MG63 (cell line): ENCODE results near the gene DPH6. TPM values are rescaled to one million over a fixed set of nuclear protein-coding genes. Genes with fewer than 3 reads are reported as not detected.
"Not testable (repeated sequence)": the region's sequence is repeated elsewhere in the genome, so short reads cannot be mapped to it uniquely, and the experiment has no call there.

Source experiments
- DNase-seq: peaks from one replicate; pipeline ENCODE4 v3.0.0-alpha.2; 2020
- H3K27me3 ChIP-seq: fragments of 250-450 bp; sonication (Bioruptor Pico); 2 replicates; pipeline ENCODE4 v1.5.1; 2020; ENCODE audit warnings: mild to moderate bottlenecking, moderate library complexity
- H3K36me3 ChIP-seq: fragments of 250-450 bp; sonication (Bioruptor Pico); 2 replicates; pipeline ENCODE4 v1.5.1; 2020; ENCODE audit warnings: mild to moderate bottlenecking, moderate library complexity
- H3K4me3 ChIP-seq: fragments of 250-450 bp; sonication (Bioruptor Pico); 2 replicates; pipeline ENCODE4 v1.5.1; 2020; ENCODE audit warnings: mild to moderate bottlenecking, moderate library complexity
- H3K9me3 ChIP-seq: fragments of 250-450 bp; sonication (Bioruptor Pico); 2 replicates; pipeline ENCODE4 v1.5.1; 2020; ENCODE audit warnings: mild to moderate bottlenecking, moderate library complexity
- total RNA-seq: library from RNA; depleted of rRNA; stranded (reverse); fragments of >200 nt; shearing (Covaris generic); gene quantifications from 2 replicates; pipeline ENCODE4 v1.2.3, GENCODE V29; 2014; ENCODE audit warnings: low replicate concordance

DPH6 gene
- total RNA-seq, 1 experiment from 2014 or later, result 23.2 TPM

DNA sequence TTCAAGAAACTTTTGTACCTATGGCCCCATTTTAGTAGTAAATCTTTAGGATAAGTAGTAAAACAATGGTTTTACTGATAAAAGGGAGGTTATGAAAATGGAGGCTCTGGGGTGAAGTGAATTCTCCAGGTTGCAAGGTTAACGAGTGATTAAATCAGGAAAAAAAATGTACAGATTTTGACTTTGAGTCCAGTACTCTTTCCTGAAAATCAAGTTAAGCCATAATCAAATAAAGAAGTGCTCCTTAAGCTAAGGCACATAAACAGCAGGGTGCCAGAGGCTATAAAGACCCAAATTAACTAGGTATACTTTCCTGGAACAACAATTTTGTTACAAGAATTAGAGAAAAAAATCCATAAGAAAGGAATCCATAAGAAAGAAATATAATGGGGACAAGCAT, 114.7 kb downstream of the DPH6 start:
- DNase-seq, result no peak
- H3K27me3 ChIP-seq, result no peaks in the 10 kb centered on the region
- H3K4me3 ChIP-seq, result no peak overlapping the region
- no peaks in the 10 kb centered on the region for H3K36me3 ChIP-seq
- H3K9me3 ChIP-seq, result no peaks in the 10 kb centered on the region

DNA sequence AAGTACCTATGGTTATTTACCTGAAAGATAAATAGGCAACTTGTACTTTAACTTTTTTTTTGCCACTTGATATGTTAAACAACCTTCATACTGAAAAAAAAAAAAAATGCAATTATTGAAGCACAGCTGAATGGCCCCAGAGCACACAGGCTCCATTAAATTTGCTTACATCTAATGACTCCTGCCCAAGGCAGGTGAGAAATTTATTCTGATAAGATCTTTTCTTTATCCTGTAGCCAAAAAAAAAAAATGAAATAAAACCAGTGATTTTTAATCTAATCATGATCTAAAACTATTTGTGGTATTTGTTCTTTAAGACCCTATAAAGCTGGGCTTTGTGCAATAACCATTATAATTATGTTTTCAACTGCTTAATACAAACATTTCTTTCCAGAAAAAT, 115.7 kb downstream of the DPH6 start:
- Histone ChIP-seq H3K27me3 (no peaks in the 10 kb centered on the region), H3K9me3 (no peaks in the 10 kb centered on the region), H3K4me3 (no peak overlapping the region), H3K36me3 (no peaks in the 10 kb centered on the region)
- no peak for DNase-seq

DNA sequence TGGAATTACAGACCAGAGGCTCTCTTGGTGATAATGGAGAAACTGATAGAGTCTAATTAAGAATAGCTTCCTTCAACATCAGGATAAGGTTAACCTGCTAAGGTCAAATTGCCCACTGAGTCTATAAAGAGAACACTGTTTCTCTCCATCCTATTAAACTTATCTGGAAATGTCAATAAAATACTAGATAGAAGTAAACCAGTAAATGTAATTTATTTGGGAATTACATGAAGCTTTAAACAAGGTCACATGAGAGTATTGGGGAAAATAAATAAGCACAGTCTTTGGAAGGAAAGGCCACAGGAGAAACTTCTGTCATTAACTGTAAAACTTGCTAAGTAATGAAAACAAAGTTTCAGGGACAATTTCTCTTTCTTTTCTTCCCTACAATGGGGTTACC, 118.5 kb downstream of the DPH6 start:
- H3K27me3 ChIP-seq, result no peaks in the 10 kb centered on the region
- H3K4me3 ChIP-seq, result no peak overlapping the region
- no peak for DNase-seq
- 0 out of 2 replicates have a peak, but pooled peaks cover 2% of the 10 kb centered on the region for H3K9me3 ChIP-seq
- no peaks in the 10 kb centered on the region for H3K36me3 ChIP-seq

GRCh38 chr15:35427091-35427490, 118.9 kb downstream of the DPH6 start:
- Histone ChIP-seq H3K4me3 (no peak overlapping the region), H3K9me3 (0 out of 2 replicates have a peak, but pooled peaks cover 2% of the 10 kb centered on the region), H3K36me3 (no peaks in the 10 kb centered on the region), H3K27me3 (no peaks in the 10 kb centered on the region)
- DNase-seq, result no peak

DNA sequence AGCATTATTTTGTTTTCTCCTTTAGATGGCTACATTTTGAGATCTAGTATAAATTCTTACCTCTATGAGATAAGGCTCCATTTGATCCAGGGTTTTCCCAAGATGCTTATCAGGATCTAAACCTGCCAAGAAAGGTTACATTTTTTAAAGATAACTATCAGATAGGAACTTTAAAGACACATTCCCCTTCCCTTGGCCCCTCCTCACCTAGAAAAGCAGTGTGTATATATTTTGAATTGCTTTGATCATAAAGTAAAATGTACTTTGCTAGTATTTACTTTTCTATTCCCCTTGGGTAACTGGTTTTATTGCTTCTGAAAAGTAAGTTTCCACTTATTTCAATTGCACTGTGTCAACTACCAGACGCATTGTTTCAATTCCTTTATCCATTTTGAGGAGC, 135.2 kb downstream of the DPH6 start:
- no peaks in the 10 kb centered on the region for H3K9me3 ChIP-seq
- no peaks in the 10 kb centered on the region for H3K27me3 ChIP-seq
- no peak overlapping the region for H3K4me3 ChIP-seq
- H3K36me3 ChIP-seq, result no peaks in the 10 kb centered on the region
- DNase-seq, result no peak

GRCh38 chr15:35399901-35400300, 146.1 kb downstream of the DPH6 start:
- Histone ChIP-seq H3K27me3 (no peaks in the 10 kb centered on the region), H3K4me3 (no peak overlapping the region), H3K9me3 (no peaks in the 10 kb centered on the region), H3K36me3 (no peaks in the 10 kb centered on the region)
- no peak for DNase-seq

DNA sequence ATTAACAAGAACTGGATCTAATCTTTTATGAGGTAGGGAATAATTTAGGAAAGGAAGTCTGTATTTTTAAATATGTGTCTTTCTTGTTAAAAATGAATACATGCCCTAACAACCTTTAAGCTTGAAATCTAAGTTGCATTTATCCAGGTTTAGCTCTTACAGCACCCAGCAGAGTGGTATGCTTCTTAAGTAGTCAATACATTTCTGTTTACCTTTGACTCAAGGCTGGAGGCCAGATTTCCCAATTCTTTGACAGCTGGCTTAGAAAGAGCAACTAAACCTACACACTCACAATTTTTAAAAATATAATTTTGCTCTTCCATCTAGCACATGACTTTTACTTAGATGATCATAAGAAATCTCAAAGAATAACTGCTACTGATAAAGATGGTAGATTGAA, 148.9 kb downstream of the DPH6 start:
- H3K9me3 ChIP-seq, result no peaks in the 10 kb centered on the region
- H3K4me3 ChIP-seq, result no peak overlapping the region
- H3K36me3 ChIP-seq, result no peaks in the 10 kb centered on the region
- no peak for DNase-seq
- no peaks in the 10 kb centered on the region for H3K27me3 ChIP-seq

DNA sequence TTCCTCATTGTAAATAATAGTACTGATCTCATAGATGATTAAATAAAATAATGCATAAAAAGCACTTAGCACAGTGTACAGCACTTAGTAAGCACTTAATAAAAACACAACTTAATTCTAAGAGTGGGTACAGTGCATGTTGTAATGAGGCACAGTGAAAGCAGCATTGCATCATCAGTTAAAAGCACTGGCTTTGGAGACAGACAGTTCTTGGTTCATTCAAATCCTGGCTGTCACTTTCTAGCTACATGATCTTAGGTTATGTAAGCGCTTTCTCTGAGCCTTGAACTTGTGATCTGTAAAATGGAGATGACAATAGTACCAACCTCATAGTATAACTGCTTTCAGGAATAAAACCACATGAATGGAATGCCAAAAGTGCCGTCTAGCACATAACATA, 151.5 kb downstream of the DPH6 start:
- no peak for DNase-seq
- H3K9me3 ChIP-seq, result no peaks in the 10 kb centered on the region
- H3K36me3 ChIP-seq, result no peaks in the 10 kb centered on the region
- no peak overlapping the region for H3K4me3 ChIP-seq
- no peaks in the 10 kb centered on the region for H3K27me3 ChIP-seq

DNA sequence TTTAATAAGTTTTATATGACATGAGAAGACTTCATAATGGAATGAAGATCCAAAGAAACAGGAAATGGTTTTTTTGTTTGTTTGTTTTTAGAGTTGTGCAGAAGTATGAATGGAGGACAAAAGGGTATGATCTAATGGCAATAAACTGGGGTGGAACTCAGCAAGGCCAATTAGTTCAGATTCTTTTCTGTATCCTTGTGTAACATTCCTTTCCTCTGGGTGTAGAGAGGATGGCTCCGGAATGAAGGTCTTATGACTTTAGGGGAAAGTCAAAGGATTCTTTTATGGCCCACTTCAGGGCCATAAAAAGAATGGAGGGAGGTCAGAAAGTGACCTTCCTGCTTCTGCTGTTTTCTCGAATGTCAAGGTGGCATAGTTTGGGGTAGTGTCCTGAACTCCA, 152.6 kb downstream of the DPH6 start:
- Histone ChIP-seq H3K27me3 (no peaks in the 10 kb centered on the region), H3K36me3 (no peaks in the 10 kb centered on the region), H3K9me3 (no peaks in the 10 kb centered on the region), H3K4me3 (no peak overlapping the region)
- DNase-seq, result no peak

DNA sequence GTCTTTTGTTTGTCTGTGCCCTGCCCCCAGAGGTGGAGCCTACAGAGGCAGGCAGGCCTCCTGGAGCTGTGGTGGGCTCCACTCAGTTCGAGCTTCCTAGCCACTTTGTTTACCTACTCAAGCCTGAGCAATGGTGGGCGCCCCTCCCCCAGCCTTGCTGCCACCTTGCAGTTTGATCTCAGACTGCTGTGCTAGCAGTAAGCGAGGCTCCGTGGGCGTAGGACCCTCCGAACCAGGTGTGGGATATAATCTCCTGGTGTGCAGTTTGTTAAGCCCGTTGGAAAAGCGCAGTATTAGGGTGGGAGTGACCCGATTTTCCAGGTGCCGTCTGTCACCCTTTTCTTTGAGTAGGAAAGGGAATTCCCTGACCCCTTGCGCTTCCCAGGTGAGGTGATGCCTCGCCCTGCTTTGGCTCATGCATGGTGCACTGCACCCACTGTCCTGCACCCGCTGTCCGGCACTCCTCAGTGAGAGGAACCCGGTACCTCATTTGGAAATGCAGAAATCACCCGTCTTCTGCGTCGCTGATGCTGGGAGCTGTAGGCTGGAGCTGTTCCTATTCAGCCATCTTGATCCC, 154.5 kb downstream of the DPH6 start:
- not testable (repeated sequence) for H3K36me3 ChIP-seq, H3K9me3 ChIP-seq, H3K4me3 ChIP-seq, DNase-seq, H3K27me3 ChIP-seq

DNA sequence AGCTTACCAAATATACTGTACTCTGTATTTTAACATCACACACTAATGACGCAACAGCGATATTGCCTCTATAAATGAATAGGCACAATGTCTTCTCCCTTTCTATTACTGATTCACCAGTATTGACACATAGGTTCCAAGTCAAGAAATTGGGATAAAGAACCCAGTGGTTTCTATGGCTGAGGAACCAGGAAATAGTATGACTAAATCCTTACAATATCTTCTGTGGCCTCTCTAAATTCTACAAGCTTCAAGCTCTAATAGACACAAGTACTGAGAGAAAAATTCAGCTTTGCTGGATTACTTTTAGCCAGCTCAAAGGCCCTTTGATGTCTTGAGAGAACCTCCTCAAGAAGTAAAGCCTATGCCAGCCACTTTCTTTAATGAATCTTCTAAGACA, 162.5 kb downstream of the DPH6 start:
- H3K36me3 ChIP-seq, result no peaks in the 10 kb centered on the region
- no peaks in the 10 kb centered on the region for H3K9me3 ChIP-seq
- H3K4me3 ChIP-seq, result no peak overlapping the region
- no peaks in the 10 kb centered on the region for H3K27me3 ChIP-seq
- DNase-seq, result no peak

DNA sequence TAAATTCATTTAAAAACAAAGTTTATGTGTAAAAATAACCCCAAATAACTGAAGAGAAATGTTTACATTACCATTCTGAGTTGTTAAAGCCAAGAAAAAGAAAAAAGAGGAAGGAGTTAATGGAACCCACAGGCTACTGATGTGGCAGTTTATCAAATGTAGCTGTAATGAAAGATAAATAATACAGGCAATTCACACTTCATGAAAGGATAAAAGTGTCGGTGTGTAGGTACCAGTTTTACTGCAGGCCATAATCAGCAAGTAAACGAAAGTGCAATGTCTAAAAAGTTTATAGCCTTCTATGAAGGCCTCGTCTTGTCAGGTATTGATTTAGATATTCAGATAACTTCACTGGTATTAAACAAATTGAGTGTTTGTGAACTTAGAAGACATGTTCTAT, 164.6 kb downstream of the DPH6 start:
- Histone ChIP-seq H3K4me3 (no peak overlapping the region), H3K27me3 (no peaks in the 10 kb centered on the region), H3K36me3 (no peaks in the 10 kb centered on the region), H3K9me3 (no peaks in the 10 kb centered on the region)
- DNase-seq, result no peak

- H3K27me3 ChIP-seq, result no peaks in the 10 kb centered on the region
- no peak overlapping the region for H3K4me3 ChIP-seq
- H3K36me3 ChIP-seq, result no peaks in the 10 kb centered on the region
- H3K9me3 ChIP-seq, result no peaks in the 10 kb centered on the region
- DNase-seq, result no peak
These were observed 166.0 kb downstream of the DPH6 start for GRCh38 chr15:35379972-35380371.

- not testable (repeated sequence) for H3K9me3 ChIP-seq, H3K36me3 ChIP-seq, DNase-seq, H3K4me3 ChIP-seq, H3K27me3 ChIP-seq
These were observed 167.5 kb downstream of the DPH6 start for GRCh38 chr15:35378454-35378853.

GRCh38 chr15:35376707-35377106, 169.3 kb downstream of the DPH6 start:
- no peaks in the 10 kb centered on the region for H3K27me3 ChIP-seq
- no peaks in the 10 kb centered on the region for H3K36me3 ChIP-seq
- no peak overlapping the region for H3K4me3 ChIP-seq
- no peaks in the 10 kb centered on the region for H3K9me3 ChIP-seq
- DNase-seq, result no peak

GRCh38 chr15:35374661-35375060, 171.3 kb downstream of the DPH6 start:
- H3K36me3 ChIP-seq, result no peaks in the 10 kb centered on the region
- H3K9me3 ChIP-seq, result no peaks in the 10 kb centered on the region
- no peaks in the 10 kb centered on the region for H3K27me3 ChIP-seq
- H3K4me3 ChIP-seq, result no peak overlapping the region
- DNase-seq, result no peak

- H3K4me3 ChIP-seq, result no peak overlapping the region
- no peak for DNase-seq
- no peaks in the 10 kb centered on the region for H3K36me3 ChIP-seq
- H3K27me3 ChIP-seq, result no peaks in the 10 kb centered on the region
- no peaks in the 10 kb centered on the region for H3K9me3 ChIP-seq
These were observed 183.7 kb downstream of the DPH6 start for GRCh38 chr15:35362195-35362829.

DNA sequence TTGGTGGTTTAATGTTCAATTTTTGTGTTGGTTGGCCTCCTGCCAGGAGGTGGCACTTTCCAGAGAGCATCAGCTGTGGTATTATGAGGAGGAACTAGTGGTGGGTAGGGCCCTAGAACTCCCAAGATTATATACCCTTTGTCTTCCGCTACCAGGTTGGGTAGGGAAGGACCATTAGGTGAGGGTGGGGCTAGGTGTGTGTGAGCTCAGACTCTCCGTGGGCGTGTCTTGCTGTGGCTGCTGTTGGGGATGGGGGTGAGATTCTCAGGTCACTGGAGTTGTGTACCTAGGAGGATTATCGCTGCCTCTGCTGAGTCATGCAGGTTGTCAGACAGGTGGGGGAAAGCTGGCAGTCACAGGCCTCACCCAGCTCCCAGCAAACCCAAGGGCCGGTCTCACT, 187.1 kb downstream of the DPH6 start:
- no peak for DNase-seq
- H3K36me3 ChIP-seq, result no peaks in the 10 kb centered on the region
- no peaks in the 10 kb centered on the region for H3K9me3 ChIP-seq

More for the DNA sequence above, 187.1 kb downstream of the DPH6 start:
- Histone ChIP-seq H3K4me3 (no peak overlapping the region), H3K27me3 (no peaks in the 10 kb centered on the region)
